ENCODE data around the gene BOK.

DNA sequence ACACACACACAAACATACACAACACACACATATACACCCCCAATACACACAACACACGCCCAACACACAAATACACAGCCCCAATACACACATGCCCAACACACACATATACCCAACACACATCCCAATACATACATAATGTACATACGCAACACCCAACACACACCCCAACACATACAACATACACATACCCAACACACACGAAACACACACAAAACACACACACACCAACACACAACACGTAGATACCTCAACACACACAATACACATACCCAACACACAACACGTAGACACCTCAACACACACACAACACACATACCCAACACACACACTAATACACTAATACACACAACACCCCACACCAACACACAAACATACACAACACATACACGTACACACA is 41.2 kb upstream of the BOK start:
- TF ChIP-seq CTCF (conservative IDR thresholded peaks at IDR 0.05; ENCODE audit: low read length) (no peak), EZH2phosphoT487 (IDR thresholded peaks at IDR 0.05; ENCODE audit: borderline replicate concordance) (no peak)
